ENCODE results near the gene DSG4. TPM values are rescaled to one million over a fixed set of nuclear protein-coding genes. Genes with fewer than 3 reads are reported as not detected.

Gene DSG4
- total and polyA plus RNA-seq, 4 donors, result under 0.01 TPM; not detected in 3

- no peak overlapping the region for H3K4me3 ChIP-seq (ENCODE audit: low read depth in 1 of 3, low read length in 3 of 3)
- 98% methylated on average over 1 of the region's 1 CpG for WGBS
- no peaks in the 10 kb centered on the region for H3K4me1 ChIP-seq (ENCODE audit: control insufficient read depth in 4 of 4, insufficient read depth in 4 of 4, low read length in 3 of 4)
- H3K27me3 ChIP-seq (ENCODE audit: control insufficient read depth in 4 of 4, insufficient read depth in 4 of 4, low read length in 3 of 4), result no peaks in the 10 kb centered on the region
- H3K27ac ChIP-seq (ENCODE audit: low read depth in 1 of 2, low read length in 2 of 2), result no peak overlapping the region
- no peak overlapping the region for H3K9ac ChIP-seq (ENCODE audit: low read depth in 1 of 2, low read length in 2 of 2)
- no peak for TF ChIP-seq NR2F2 (IDR thresholded peaks at IDR 0.05)
- TF ChIP-seq HNF4A (conservative IDR thresholded peaks at IDR 0.05), result no peak
- no peak for TF ChIP-seq FOXA2 (IDR thresholded peaks at IDR 0.05)
- no peak for TF ChIP-seq FOXA1 (IDR thresholded peaks at IDR 0.05)
- TF ChIP-seq EGR1 (IDR thresholded peaks at IDR 0.05; ENCODE audit: low read depth in 2 of 2), result no peak
- TF ChIP-seq REST (IDR thresholded peaks at IDR 0.05), result no peak
- no peak for TF ChIP-seq RAD21 (IDR thresholded peaks at IDR 0.05)
- TF ChIP-seq HNF4G (IDR thresholded peaks at IDR 0.05), result no peak
- no peak for DNase-seq (ENCODE audit: low spot score)
- no peaks in the 10 kb centered on the region for H3K36me3 ChIP-seq (ENCODE audit: control insufficient read depth in 4 of 4, insufficient read depth in 3 of 4, low read depth in 1 of 4, low read length in 3 of 4)
- H3K9me3 ChIP-seq (ENCODE audit: control insufficient read depth in 4 of 4, low read length in 3 of 4), result no peaks in the 10 kb centered on the region
These were observed 51.6 kb downstream of the DSG4 start for GRCh38 chr18:31428211-31428610.

GRCh38 chr18:31429623-31430022 is 53.0 kb downstream of the DSG4 start:
- no peaks in the 10 kb centered on the region for H3K36me3 ChIP-seq (ENCODE audit: control insufficient read depth in 4 of 4, insufficient read depth in 3 of 4, low read depth in 1 of 4, low read length in 3 of 4)
- no peak overlapping the region for H3K27ac ChIP-seq (ENCODE audit: low read depth in 1 of 2, low read length in 2 of 2)
- no peak overlapping the region for H3K9ac ChIP-seq (ENCODE audit: low read depth in 1 of 2, low read length in 2 of 2)
- TF ChIP-seq HNF4G (IDR thresholded peaks at IDR 0.05), result no peak
- no peak for TF ChIP-seq REST (IDR thresholded peaks at IDR 0.05)
- TF ChIP-seq TAF1 (conservative IDR thresholded peaks at IDR 0.05), result no peak
- TF ChIP-seq SP1 (IDR thresholded peaks at IDR 0.05), result no peak
- TF ChIP-seq JUND (IDR thresholded peaks at IDR 0.05), result no peak
- TF ChIP-seq ZBTB33 (IDR thresholded peaks at IDR 0.05), result no peak
- no peak for TF ChIP-seq NR2F2 (IDR thresholded peaks at IDR 0.05)
- TF ChIP-seq RXRA (IDR thresholded peaks at IDR 0.05), result no peak
- no peak for TF ChIP-seq FOXA2 (IDR thresholded peaks at IDR 0.05)
- no peak for TF ChIP-seq MAX (IDR thresholded peaks at IDR 0.05)
- TF ChIP-seq HNF4A (conservative IDR thresholded peaks at IDR 0.05), result no peak
- TF ChIP-seq GABPA (IDR thresholded peaks at IDR 0.05 in 1 of 2, conservative IDR thresholded peaks at IDR 0.05 in 1 of 2), result no peak
- TF ChIP-seq YY1 (IDR thresholded peaks at IDR 0.05), result no peak
- H3K27me3 ChIP-seq (ENCODE audit: control insufficient read depth in 4 of 4, insufficient read depth in 4 of 4, low read length in 3 of 4), result no peaks in the 10 kb centered on the region
- no peaks in the 10 kb centered on the region for H3K9me3 ChIP-seq (ENCODE audit: control insufficient read depth in 4 of 4, low read length in 3 of 4)
- H3K4me3 ChIP-seq (ENCODE audit: low read depth in 1 of 3, low read length in 3 of 3), result no peak overlapping the region
- no peaks in the 10 kb centered on the region for H3K4me1 ChIP-seq (ENCODE audit: control insufficient read depth in 4 of 4, insufficient read depth in 4 of 4, low read length in 3 of 4)
- WGBS, result 48% methylated on average over 2 of the region's 2 CpGs
- no peak for DNase-seq (ENCODE audit: low spot score)
